OCI-LY7 (cell line): ENCODE data around the gene NAA80.

Source experiments
- CTCF ChIP-seq: fragments of 200-600 bp; sonication (generic); conservative IDR thresholded peaks from 2 replicates; pipeline ENCODE4 v1.5.1; 2014; ENCODE audit warnings: mild to moderate bottlenecking, antibody characterized with exemption, low read length, moderate library complexity, mixed read lengths
- EZH2phosphoT487 ChIP-seq: fragments of 200-600 bp; sonication (generic); IDR thresholded peaks from 2 replicates; pipeline ENCODE4 v1.6.1; 2018; ENCODE audit warnings: low read depth, borderline replicate concordance, mild to moderate bottlenecking, mixed run types, antibody characterized with exemption, low read length, moderate library complexity, mixed read lengths

DNA sequence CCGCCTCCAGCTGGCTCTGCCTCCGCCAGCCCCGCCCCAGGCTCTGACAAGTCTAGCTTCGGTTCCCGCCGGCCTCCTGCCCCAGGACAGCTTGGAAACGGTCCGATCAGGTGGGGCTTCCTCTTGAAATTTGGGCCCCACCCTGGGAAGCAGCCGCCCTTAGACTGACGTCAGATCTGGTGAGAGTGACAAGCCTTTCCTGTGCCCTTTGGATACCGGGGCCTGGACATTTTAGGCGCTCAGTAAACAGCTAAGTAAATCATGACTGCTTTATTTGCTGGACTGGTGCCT, 378 bp upstream of the NAA80 start:
- TF ChIP-seq CTCF (no peak), EZH2phosphoT487 (no peak)
